Epithelial cell of prostate (primary cell): ENCODE measurements around the gene BBS7.

Experiments
- DNase-seq: peaks from one replicate; pipeline ENCODE4 v3.0.0-alpha.2; 2011; ENCODE audit warnings: low read depth, low spot score
- H3K27ac ChIP-seq: fragments of 450-650 bp; 2 replicates; pipeline ENCODE4 v1.5.1; 2017; ENCODE audit warnings: mild to moderate bottlenecking

Gene BBS7

DNA sequence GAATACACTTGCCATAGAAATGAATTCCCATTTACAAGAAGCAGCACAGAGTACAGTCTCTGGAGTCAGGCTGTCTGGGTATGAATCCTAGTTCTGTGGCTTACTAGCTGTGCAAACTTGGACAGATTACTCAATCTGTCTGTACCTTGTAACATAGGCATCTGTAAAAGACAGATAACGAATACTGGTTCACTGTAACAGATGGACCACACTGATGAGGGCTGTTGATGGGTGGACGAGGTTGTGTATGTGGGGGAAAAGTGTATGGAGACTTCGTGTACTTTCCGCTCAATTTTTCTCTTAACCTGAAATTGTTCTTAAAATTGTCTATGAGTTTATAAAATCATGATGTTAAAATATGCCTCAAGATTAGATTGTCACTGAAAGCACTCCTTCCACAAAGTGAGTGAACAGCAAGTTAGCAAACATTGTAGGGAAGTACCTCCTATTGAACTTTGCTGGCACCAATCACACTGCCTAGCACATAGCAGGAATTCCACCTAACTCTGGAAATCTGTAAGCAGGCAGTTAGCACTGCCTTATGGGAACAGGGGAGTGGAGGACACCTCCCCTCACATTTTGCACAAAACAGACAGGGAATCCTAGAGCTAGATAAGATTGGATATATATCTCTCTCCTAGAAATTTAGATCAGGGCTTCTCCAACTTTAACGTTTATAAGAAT, 75.6 kb downstream of the BBS7 start:
- DNase-seq = no peak
- no peak overlapping the region for H3K27ac ChIP-seq

- DNase-seq = peak; percentile 48
Observed at GRCh38 chr4:121792966-121793365, 77.3 kb downstream of the BBS7 start.

GRCh38 chr4:121791481-121791880, 78.8 kb downstream of the BBS7 start:
- DNase-seq = no peak
- no peak overlapping the region for H3K27ac ChIP-seq

More at GRCh38 chr4:121792966-121793365, 77.3 kb downstream of the BBS7 start:
- H3K27ac ChIP-seq = no peak overlapping the region

GRCh38 chr4:121790976-121791375, 79.3 kb downstream of the BBS7 start:
- DNase-seq = no peak
- H3K27ac ChIP-seq = no peak overlapping the region

- H3K27ac ChIP-seq = no peak overlapping the region
- no peak for DNase-seq
Observed at GRCh38 chr4:121789960-121790829, 80.1 kb downstream of the BBS7 start.

DNA sequence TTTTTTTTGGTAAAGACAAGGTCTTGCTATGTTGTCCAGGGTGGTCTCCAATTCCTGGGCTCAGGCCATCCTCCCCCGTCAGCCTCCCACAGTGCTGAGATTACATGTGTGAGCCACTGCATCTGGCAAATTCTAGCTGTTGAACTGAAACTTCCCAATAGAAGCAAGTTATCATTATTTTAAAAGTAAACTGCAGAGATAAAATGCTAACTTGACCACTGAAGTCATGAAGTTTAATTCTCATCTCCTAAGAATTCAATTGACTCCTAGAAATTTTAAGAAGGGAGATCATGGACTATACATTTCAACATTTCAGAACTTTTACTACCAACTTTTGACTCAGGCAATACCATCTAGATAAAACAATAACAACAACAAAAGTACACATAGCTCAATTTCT, 80.8 kb downstream of the BBS7 start:
- DNase-seq = no peak
- no peak overlapping the region for H3K27ac ChIP-seq

GRCh38 chr4:121788896-121789295, 81.4 kb downstream of the BBS7 start:
- H3K27ac ChIP-seq = no peak overlapping the region
- no peak for DNase-seq

GRCh38 chr4:121786221-121786620, 84.1 kb downstream of the BBS7 start:
- no peak overlapping the region for H3K27ac ChIP-seq
- no peak for DNase-seq

- H3K27ac ChIP-seq = peak overlapping the region; percentile 31
- no peak for DNase-seq
Observed at GRCh38 chr4:121785479-121785878, 84.8 kb downstream of the BBS7 start.

- DNase-seq = peak; percentile 59
- peak overlapping the region; percentile 31 for H3K27ac ChIP-seq
Observed at GRCh38 chr4:121784975-121785374, 85.3 kb downstream of the BBS7 start.

DNA sequence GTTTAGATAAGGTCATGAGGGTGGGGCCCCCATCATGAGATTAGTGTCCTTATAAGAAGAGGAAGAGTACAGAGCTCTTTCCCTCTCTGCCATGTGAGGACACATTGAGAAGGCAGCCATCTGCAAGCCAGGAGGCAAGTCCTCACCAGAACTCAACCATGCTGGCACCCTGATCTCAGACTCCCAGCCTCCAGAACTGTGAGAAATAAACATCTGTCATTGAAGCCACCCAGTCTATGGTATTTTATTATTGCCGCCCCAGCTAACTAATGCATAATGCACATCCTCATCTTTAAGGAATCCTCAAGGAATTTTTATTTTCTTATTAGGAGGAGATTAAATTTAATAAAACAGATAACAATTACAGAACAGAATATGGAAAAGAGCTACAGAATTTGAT, 85.9 kb downstream of the BBS7 start:
- DNase-seq = no peak
- peak overlapping the region; percentile 31 for H3K27ac ChIP-seq

GRCh38 chr4:121783210-121783609, 87.1 kb downstream of the BBS7 start:
- no peak for DNase-seq
- no peak overlapping the region for H3K27ac ChIP-seq

- H3K27ac ChIP-seq = no peak overlapping the region
- no peak for DNase-seq
Observed at GRCh38 chr4:121778991-121779628, 91.2 kb downstream of the BBS7 start.

- DNase-seq = no peak
Observed at GRCh38 chr4:121777625-121778024, 92.6 kb downstream of the BBS7 start.

GRCh38 chr4:121776610-121777401, 93.5 kb downstream of the BBS7 start:
- DNase-seq = no peak
- H3K27ac ChIP-seq = no peak overlapping the region

More at GRCh38 chr4:121777625-121778024, 92.6 kb downstream of the BBS7 start:
- H3K27ac ChIP-seq = no peak overlapping the region
